Astrocyte of the hippocampus (primary cell): ENCODE results near the gene FNBP1L.
"Not testable (repeated sequence)": the region's sequence is repeated elsewhere in the genome, so short reads cannot be mapped to it uniquely, and the experiment has no call there.

Experiments used
- DNase-seq: peaks from one replicate; pipeline ENCODE4 v3.0.0; 2011; ENCODE audit warnings: low read depth, low spot score

The FNBP1L gene

GRCh38 chr1:93571623-93572310 lies 123.8 kb downstream of the FNBP1L start:
- no peak for DNase-seq

- no peak for DNase-seq
Observed at GRCh38 chr1:93573940-93574469, 126.1 kb downstream of the FNBP1L start.

GRCh38 chr1:93574511-93574910 lies 126.6 kb downstream of the FNBP1L start:
- no peak for DNase-seq

- no peak for DNase-seq
Observed at GRCh38 chr1:93574991-93575390, 127.1 kb downstream of the FNBP1L start.

GRCh38 chr1:93575621-93576284 lies 127.8 kb downstream of the FNBP1L start:
- DNase-seq: no peak

GRCh38 chr1:93576346-93576745 lies 128.4 kb downstream of the FNBP1L start:
- peak; percentile 51 for DNase-seq

GRCh38 chr1:93576746-93577145 lies 128.8 kb downstream of the FNBP1L start:
- DNase-seq: no peak

GRCh38 chr1:93577536-93578432 lies 129.9 kb downstream of the FNBP1L start:
- no peak for DNase-seq

GRCh38 chr1:93578433-93578830 lies 130.5 kb downstream of the FNBP1L start:
- DNase-seq: no peak

- no peak for DNase-seq
Observed at GRCh38 chr1:93578911-93579825, 131.2 kb downstream of the FNBP1L start.

- peak; percentile 86 for DNase-seq
Observed at GRCh38 chr1:93579891-93580290, 132.0 kb downstream of the FNBP1L start.

GRCh38 chr1:93581917-93582850 lies 134.3 kb downstream of the FNBP1L start:
- no peak for DNase-seq

GRCh38 chr1:93584261-93585003 lies 136.5 kb downstream of the FNBP1L start:
- no peak for DNase-seq

GRCh38 chr1:93585059-93585966 lies 137.4 kb downstream of the FNBP1L start:
- DNase-seq: peak; percentile 53

GRCh38 chr1:93587354-93587753 lies 139.4 kb downstream of the FNBP1L start:
- no peak for DNase-seq

GRCh38 chr1:93588206-93588605 lies 140.3 kb downstream of the FNBP1L start:
- no peak for DNase-seq

- no peak for DNase-seq
Observed at GRCh38 chr1:93588955-93589354, 141.0 kb downstream of the FNBP1L start.

GRCh38 chr1:93591291-93591675 lies 143.4 kb downstream of the FNBP1L start:
- DNase-seq: not testable (repeated sequence)
